RCC 7860 (cell line): Measurements from ENCODE around the gene SPATA17.

Source experiments
- DNase-seq: peaks from one replicate; pipeline ENCODE4 v3.0.0-alpha.2; 2015; ENCODE audit warnings: low spot score
- FAIRE-seq: peaks from 2 replicates; lab custom pipeline; 2012; peaks lifted over from hg19 to GRCh38; lab: Jason Lieb, UNC

SPATA17 gene

DNA sequence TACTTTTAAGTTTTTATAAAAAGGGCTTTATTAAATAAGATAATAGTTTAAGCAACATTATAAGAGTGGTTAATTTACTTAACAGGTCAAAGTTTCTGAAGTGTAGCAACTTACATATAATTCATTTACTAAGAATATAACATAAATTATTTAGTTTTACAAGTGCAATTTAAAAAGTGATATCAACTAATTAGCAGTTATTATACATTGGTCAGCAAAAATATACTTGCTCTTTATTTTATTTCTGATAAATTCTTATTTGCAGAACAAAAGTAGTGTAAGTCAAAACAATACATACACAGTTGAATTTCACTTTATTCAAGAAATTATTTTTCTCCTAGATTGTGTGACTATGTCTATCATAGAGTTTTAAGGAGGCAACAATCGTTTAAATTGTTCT lies 215.6 kb downstream of the SPATA17 start:
- DNase-seq (no peak), FAIRE-seq (no peak)

- FAIRE-seq (no peak), DNase-seq (no peak)
Observed at GRCh38 chr1:217847643-217848042, 216.5 kb downstream of the SPATA17 start.

DNA sequence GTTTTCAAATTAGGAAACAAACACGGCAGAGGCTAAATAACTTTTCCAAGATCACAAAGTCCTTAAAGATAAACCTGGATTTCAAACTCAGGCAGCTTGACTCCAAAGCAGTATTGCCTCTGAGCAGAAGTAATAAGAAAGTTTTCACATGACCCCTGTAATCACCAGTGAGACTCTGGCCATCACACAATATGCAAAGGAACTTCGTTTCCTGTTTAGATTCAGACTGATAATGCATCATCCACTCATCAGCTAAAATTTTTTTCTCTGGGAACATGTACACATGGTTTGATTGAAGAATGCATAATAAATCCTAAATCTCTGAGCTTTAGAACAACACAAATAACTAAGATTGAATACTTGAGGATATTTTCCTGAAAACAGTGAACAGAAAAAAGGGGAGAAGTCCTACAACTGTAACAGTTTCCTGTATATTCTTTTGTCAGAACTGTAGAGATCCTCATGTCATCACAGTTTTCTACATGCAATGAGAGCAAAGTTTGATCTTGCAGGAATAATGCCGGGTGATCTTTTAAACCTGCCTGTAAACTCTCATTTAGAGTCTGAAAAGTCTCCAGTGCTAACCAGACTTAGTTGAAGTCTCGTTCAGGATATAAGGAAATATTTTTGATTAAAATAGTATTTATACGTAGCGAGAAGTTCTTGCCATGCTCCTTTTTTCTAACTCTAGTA lies 225.3 kb downstream of the SPATA17 start:
- DNase-seq (no peak), FAIRE-seq (no peak)

- no peak for FAIRE-seq
- DNase-seq: no peak
Observed at GRCh38 chr1:217857061-217857460, 225.9 kb downstream of the SPATA17 start.

DNA sequence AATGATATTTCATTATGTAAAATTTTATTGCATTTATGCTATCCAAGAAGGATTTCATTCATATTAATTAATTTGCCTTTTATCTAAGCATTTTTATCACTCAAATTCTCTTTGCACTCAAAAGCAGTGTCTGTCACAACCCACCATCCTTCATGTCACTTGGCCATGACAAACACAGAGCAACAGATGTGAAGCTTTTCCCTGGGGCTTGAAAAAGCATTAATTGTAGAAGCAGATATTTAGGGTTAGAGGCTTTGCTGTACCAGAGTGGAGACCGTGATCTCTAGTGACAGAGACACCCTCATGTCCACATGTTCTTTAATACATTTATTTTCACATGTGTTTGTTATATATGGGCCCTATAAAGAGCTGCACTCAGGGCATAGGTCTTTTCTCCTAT lies 230.5 kb downstream of the SPATA17 start:
- DNase-seq (no peak), FAIRE-seq (no peak)

DNA sequence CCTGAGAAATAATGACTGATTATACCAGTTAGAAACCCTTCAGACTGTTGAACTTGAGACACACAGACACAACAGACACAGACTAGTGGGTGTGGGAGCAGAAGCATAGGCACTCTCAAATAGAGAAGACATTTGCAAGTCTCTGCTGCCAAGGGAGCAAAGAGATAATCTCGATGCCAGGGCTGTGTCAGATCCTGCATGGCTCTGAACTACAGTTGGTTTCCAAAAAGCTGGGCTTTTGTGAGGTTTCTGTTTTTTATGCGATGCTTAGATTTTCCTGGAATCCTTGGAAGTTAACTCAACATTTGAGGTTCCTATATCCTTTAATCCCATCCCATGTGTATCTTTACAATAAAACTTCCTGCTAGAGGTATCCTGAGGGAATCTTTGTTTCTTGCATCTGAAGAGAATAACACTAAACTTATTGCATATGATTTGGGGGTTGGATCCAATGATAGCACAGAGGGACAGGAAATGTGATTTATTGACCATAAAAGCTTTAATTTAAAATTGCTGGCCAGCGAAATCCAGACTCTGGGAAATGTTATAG lies 236.4 kb downstream of the SPATA17 start:
- DNase-seq (no peak), FAIRE-seq (no peak)

GRCh38 chr1:217871955-217872354 lies 240.8 kb downstream of the SPATA17 start:
- DNase-seq (no peak), FAIRE-seq (no peak)

- no peak for DNase-seq
Observed at GRCh38 chr1:217875229-217875628, 244.1 kb downstream of the SPATA17 start.

GRCh38 chr1:217876401-217876800 lies 245.3 kb downstream of the SPATA17 start:
- DNase-seq: no peak
- no peak for FAIRE-seq

More at GRCh38 chr1:217875229-217875628, 244.1 kb downstream of the SPATA17 start:
- no peak for FAIRE-seq

DNA sequence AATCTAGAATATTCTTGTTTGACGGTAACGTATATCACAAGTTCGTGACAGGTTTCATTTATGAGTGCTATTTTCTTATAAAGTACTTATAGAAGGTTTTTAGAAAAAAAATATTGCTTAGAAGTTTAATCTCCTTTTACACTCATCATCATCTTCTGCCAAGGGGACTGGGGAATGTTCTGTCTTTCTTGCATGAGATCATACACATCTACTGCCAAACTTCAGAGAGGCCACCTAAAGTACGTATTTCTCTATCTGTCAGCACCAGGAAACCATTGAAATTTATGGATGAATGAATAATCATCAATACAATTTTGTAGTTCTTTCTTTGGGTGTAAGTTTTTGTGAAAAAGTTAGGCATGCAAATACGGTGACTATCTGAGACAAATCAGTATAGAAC lies 245.8 kb downstream of the SPATA17 start:
- DNase-seq: no peak
- FAIRE-seq: no peak

DNA sequence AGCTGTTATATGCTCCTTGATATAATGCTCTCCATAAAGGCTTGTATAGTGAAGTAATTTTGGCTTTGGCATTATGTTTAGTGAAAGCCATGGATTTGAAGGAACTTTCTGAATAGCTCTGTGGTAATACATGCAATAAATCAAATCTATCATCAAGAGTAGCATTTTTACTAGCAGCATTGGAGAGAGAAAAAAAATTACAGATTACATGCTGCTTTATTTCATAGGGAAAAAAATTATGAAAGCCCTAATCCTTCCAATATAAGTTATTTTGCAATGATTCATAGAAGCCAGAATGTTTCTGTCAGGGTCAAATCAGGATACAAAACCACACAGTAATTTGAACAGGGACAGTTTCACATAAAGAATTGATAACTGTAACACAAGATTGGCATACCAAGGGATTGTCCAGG lies 250.0 kb downstream of the SPATA17 start:
- FAIRE-seq (no peak), DNase-seq (no peak)

DNA sequence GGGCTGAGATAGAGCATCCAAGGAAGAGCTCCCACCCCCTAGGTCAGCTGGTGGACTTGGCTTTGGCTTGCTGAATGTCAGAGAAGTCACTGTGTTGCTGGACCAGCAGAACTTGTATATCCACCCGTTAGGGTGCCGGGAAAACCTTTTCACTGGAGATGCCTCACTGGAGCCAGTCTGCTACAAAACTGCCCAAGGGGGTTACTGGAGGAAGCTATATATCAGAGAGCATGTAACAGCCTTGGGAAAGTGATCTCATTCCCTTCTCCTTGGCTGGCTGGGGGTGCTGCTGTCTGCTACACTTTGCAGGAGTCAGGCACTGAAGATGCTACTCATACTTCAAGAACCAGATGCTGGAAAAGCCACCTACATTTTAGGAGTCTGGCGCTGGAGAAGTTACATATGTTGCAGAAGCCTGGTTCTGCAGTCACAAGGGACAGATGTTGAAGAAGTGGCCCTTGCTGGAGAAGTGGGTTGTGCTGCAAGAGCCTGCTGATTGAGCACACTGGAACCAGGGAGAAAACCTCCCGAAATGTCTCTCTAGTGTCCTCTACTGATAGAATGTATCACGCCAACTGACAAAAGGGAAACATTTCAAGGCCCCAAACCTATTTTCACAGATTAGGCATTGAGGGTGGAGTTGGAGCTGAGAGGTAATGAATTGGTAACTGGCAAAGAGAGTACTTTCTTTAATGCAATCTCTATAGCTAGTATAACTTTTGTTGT lies 250.6 kb downstream of the SPATA17 start:
- no peak for DNase-seq
- no peak for FAIRE-seq

GRCh38 chr1:217885181-217885580 lies 254.0 kb downstream of the SPATA17 start:
- FAIRE-seq: no peak

DNA sequence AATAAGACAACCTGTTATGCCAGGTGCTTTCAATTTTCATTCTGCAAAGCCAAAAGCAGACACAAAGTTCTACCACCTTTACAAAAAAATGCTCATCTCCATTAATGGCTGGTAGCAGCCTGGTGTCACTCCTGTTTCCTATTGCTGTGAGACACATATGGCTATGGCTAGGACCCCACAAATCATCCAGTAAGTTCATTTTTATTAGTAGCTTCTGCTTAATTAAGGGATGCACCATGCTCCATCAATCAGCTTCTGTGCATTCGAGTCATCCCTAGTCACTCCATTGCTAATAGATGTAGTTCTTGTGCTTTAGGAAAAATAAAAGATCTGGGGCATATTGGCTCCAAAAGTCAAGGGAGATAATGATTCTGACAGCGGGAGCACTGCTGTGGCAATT lies 257.2 kb downstream of the SPATA17 start:
- no peak for DNase-seq
- no peak for FAIRE-seq

More at GRCh38 chr1:217885181-217885580, 254.0 kb downstream of the SPATA17 start:
- no peak for DNase-seq

- DNase-seq (no peak), FAIRE-seq (no peak)
Observed at GRCh38 chr1:217889401-217889800, 258.3 kb downstream of the SPATA17 start.

GRCh38 chr1:217891966-217892365 lies 260.8 kb downstream of the SPATA17 start:
- FAIRE-seq (no peak), DNase-seq (no peak)

GRCh38 chr1:217892750-217893149 lies 261.6 kb downstream of the SPATA17 start:
- FAIRE-seq: no peak
- no peak for DNase-seq

GRCh38 chr1:217895841-217896240 lies 264.7 kb downstream of the SPATA17 start:
- FAIRE-seq (no peak), DNase-seq (no peak)

- DNase-seq (no peak), FAIRE-seq (no peak)
Observed at GRCh38 chr1:217896490-217896889, 265.3 kb downstream of the SPATA17 start.

GRCh38 chr1:217897100-217897499 lies 266.0 kb downstream of the SPATA17 start:
- DNase-seq (no peak), FAIRE-seq (no peak)

DNA sequence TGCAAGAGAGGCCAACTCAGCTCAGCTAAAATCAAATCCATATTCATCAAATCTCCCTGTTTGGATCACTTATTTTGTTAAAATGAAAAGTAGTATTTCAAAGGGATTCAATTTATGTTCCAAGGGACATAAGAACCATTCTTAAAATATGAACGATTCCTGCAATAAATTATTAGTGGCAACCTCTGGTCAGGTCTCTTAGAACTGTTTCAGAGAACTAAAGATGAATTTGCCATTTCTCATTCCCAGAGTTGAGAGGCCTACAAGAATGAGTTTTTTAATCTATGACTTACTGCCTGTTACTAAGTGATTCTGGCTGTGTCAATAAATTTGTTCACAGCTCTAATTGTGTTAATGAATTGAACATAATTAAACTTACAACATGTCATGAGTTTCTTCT lies 268.5 kb downstream of the SPATA17 start:
- no peak for DNase-seq
- FAIRE-seq: no peak

DNA sequence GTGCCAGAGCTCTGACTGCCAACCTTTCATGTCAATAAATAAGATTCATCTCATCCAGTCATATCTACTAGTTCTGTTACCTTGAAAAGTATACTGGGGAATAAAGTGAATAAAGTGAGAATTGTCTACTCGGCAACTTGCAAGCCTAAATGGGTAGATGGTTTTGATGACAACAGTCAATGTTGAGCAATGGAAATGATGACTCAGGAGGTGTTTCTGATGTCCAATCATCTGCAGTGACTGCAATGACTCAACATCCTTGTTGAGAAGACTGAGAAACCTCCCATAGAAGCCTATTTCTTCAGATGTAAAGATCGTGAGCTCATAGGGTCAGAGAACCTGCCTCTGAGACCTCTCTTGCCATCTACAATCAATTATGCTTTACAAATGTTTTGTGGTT lies 276.4 kb downstream of the SPATA17 start:
- FAIRE-seq (no peak), DNase-seq (peak; percentile 9)
